Measurements from ENCODE around the gene SCD5. TPM values are rescaled to one million over a fixed set of nuclear protein-coding genes. Genes with fewer than 3 reads are reported as not detected.

Gene SCD5
- total RNA-seq, 1 donor from 2014 or later = 36.6 TPM

DNA sequence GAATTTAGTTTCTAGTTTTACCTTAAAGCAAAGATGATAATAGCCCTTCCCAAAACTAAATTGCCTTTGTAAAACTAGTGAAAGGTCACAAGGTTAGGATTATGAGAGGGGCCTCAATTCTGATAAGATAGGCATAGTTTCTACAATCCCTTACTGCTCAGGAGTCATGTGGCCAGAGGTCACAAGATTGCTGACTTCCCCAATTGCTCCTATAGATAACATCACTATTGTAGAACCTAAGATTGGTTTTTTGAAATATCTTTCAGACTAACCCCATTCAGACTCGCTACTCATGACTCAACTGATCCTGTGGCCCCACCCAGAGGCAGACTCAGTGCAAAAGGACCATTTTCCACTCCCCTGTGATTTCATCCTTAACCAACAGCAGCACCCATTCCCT lies 70.3 kb downstream of the SCD5 start:
- no peak for DNase-seq (ENCODE audit: extremely low spot score, unreplicated experiment)
- Mint-ChIP-seq H3K27me3 (no peaks in the 10 kb centered on the region), H3K4me3 (no peak overlapping the region), H3K9me3 (peaks cover 5% of the 10 kb centered on the region), H3K27ac (peak overlapping the region; percentile 12), H3K4me1 (ENCODE audit: unreplicated experiment) (peaks cover 6% of the 10 kb centered on the region), H3K36me3 (peaks cover 10% of the 10 kb centered on the region)
- TF ChIP-seq, protein P1, sequence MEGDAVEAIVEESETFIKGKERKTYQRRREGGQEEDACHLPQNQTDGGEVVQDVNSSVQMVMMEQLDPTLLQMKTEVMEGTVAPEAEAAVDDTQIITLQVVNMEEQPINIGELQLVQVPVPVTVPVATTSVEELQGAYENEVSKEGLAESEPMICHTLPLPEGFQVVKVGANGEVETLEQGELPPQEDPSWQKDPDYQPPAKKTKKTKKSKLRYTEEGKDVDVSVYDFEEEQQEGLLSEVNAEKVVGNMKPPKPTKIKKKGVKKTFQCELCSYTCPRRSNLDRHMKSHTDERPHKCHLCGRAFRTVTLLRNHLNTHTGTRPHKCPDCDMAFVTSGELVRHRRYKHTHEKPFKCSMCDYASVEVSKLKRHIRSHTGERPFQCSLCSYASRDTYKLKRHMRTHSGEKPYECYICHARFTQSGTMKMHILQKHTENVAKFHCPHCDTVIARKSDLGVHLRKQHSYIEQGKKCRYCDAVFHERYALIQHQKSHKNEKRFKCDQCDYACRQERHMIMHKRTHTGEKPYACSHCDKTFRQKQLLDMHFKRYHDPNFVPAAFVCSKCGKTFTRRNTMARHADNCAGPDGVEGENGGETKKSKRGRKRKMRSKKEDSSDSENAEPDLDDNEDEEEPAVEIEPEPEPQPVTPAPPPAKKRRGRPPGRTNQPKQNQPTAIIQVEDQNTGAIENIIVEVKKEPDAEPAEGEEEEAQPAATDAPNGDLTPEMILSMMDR (conservative IDR thresholded peaks at IDR 0.05) = no peak

DNA sequence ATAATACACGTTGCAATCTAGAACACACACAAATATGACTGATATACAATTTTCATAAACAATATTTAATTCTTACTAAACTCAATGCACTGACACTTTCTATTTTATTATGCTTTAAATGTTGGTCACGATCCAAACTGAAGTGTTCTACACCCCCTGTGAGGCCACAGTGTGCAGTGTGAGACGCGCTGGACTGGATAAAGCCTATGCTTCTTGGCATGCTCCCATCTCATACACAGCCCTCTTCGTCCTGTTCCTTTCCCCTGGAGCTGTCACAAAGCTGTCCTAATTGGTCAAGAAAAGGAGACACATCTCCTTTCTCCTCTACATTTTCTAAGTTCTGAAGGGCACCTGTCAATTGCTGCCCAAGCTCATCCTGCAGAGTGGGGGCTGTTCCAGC lies 72.0 kb downstream of the SCD5 start:
- no peak for DNase-seq (ENCODE audit: extremely low spot score, unreplicated experiment)
- Mint-ChIP-seq H3K36me3 (peaks cover 10% of the 10 kb centered on the region), H3K27ac (no peak overlapping the region), H3K4me1 (ENCODE audit: unreplicated experiment) (peaks cover 8% of the 10 kb centered on the region), H3K4me3 (no peak overlapping the region), H3K27me3 (no peaks in the 10 kb centered on the region), H3K9me3 (peaks cover 5% of the 10 kb centered on the region)
- TF ChIP-seq, protein P1 (conservative IDR thresholded peaks at IDR 0.05) = no peak

DNA sequence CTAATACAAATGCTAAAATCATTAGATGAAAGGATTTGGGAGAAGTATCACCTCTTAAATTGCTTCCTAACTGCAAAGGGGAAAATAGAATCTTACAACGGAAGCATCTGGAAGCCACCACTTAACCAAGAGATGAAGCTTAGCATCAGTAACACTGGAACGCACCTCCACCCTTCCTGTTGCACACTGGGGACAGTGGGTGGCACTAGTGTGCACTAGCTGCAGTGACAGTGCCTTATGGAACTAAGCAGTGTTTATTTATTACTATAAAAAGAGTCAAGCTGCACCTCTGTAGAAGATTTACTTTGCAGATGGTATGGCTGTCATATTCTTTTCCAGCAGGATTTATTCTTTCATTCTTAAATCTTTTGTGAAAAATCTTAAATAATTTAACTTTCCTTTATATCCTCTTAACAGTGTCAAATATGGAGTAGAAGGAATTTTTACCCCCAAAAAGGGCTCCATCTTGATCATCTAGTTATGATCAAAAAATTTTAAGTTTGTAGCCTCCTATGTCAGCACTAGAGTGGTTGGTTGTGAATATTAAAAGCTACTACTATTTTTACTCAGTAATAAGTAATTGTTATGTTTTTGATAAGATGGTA lies 76.7 kb downstream of the SCD5 start:
- H3K9me3 Mint-ChIP-seq = no peaks in the 10 kb centered on the region
- no peak overlapping the region for H3K4me3 Mint-ChIP-seq
- TF ChIP-seq, protein P1 (conservative IDR thresholded peaks at IDR 0.05) = peak; percentile 62
- H3K36me3 Mint-ChIP-seq = peaks cover 3% of the 10 kb centered on the region
- no peaks in the 10 kb centered on the region for H3K27me3 Mint-ChIP-seq
- peak overlapping the region; percentile 52 for H3K27ac Mint-ChIP-seq
- peaks cover 15% of the 10 kb centered on the region for H3K4me1 Mint-ChIP-seq (ENCODE audit: unreplicated experiment)
- no peak for DNase-seq (ENCODE audit: extremely low spot score, unreplicated experiment)

- H3K4me3 Mint-ChIP-seq = no peak overlapping the region
- no peaks in the 10 kb centered on the region for H3K9me3 Mint-ChIP-seq
- H3K36me3 Mint-ChIP-seq = peaks cover 3% of the 10 kb centered on the region
- peaks cover 3% of the 10 kb centered on the region for H3K27me3 Mint-ChIP-seq
- no peak overlapping the region for H3K27ac Mint-ChIP-seq
- peaks cover 16% of the 10 kb centered on the region for H3K4me1 Mint-ChIP-seq (ENCODE audit: unreplicated experiment)
- TF ChIP-seq, protein P1 (conservative IDR thresholded peaks at IDR 0.05) = no peak
- no peak for DNase-seq (ENCODE audit: extremely low spot score, unreplicated experiment)
These were observed 80.2 kb downstream of the SCD5 start for GRCh38 chr4:82718162-82718940.

- Mint-ChIP-seq H3K4me1 (ENCODE audit: unreplicated experiment) (peaks cover 13% of the 10 kb centered on the region), H3K4me3 (no peak overlapping the region), H3K27ac (peak overlapping the region; percentile 37), H3K27me3 (peaks cover 3% of the 10 kb centered on the region), H3K9me3 (no peaks in the 10 kb centered on the region), H3K36me3 (no peaks in the 10 kb centered on the region)
- DNase-seq (ENCODE audit: extremely low spot score, unreplicated experiment) = no peak
- TF ChIP-seq, protein P1 (conservative IDR thresholded peaks at IDR 0.05) = no peak
These were observed 82.6 kb downstream of the SCD5 start for GRCh38 chr4:82715731-82716617.

Measured in type B pancreatic cell (in vitro differentiated cells).